NCI-H128 (cell line): ENCODE measurements around the gene RPGRIP1L.

Experiments
- DNase-seq: peaks from one replicate; lab custom pipeline; 2025; ENCODE audit not compliant: unreplicated experiment; lab: John Stamatoyannopoulos, UW

RPGRIP1L gene

DNA sequence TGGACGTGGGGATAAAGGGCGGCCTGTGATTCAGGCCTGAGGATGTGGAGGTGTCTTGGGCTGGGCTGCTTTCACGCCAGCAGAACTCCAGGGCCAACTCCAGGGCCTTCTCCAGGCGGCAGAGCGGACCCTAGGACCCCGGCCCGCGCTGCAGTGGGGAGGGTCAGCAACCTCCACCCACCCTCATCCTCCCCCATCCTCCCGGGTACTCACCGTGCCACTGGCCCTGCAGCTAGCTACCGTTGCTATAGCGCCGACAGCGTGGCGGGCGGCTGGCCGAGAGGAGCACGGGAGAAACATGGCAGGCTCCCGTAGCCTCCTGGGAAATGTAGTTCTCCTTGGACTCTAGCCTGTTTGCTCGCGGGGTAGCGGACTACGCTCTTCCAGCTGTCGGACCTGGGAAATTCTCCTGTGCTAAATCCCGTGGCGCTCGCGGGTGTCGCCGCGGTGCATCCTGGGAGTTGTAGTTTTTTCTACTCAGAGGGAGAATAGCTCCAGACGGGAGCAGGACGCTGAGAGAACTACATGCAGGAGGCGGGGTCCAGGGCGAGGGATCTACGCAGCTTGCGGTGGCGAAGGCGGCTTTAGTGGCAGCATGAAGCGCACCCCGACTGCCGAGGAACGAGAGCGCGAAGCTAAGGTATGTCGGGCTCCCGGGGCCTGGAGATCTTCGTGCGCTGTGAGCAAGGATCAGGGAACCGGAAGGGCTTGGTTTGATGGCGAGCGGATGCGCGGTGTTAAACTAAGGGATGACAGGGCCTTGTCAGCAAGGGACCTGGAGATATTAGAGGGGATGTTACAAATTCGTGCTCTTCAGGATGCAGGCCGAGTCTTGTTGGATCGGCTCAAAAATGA, at the start of gene RPGRIP1L, which contains the start of gene FTO:
TSS of gene RPGRIP1L (minus strand) at position 270 of the 855 bp plus-strand sequence. CDS start 3,136 bp downstream, outside the sequence.
TSS of gene FTO (plus strand) at position 567 of the 855 bp plus-strand sequence.
- DNase-seq: peak; percentile 95

DNA sequence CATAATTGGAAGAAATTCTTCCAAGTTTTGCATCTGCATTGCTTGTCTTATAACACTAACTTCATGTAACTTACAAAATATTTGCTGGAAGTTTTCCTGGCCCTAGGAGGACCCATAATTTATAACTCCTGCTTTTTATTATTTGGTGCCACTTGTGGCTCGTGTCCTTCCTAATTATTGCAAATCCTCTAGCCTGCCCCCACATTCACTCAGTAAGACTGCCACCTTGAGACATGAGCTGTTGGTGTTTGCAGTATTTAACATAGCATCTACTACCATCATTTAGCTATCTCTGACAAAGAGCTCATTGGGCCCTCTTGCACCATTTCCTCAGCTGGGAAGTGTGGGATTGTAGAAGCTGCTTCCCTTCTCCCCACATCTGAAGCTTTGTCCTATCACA, 49.8 kb upstream of the RPGRIP1L start:
- no peak for DNase-seq

DNA sequence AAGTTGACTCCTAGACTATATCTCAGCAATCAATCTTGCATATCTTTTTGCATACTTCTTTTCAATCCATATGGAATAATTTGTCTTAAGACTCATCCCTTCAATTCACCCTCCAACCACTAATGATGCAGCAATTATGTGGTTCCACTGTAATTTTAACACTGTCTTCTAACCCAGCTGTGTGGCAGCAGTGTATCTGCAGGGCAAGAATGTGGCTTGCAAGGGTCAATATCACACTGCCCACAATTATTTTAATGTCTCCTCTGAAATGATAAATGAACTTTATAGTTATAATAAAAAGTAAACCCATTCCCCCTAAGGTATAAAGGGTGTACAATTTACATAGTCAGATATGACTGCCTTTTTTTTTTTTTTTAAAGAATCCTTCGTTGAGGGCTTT, 48.9 kb upstream of the RPGRIP1L start:
- DNase-seq: no peak

DNA sequence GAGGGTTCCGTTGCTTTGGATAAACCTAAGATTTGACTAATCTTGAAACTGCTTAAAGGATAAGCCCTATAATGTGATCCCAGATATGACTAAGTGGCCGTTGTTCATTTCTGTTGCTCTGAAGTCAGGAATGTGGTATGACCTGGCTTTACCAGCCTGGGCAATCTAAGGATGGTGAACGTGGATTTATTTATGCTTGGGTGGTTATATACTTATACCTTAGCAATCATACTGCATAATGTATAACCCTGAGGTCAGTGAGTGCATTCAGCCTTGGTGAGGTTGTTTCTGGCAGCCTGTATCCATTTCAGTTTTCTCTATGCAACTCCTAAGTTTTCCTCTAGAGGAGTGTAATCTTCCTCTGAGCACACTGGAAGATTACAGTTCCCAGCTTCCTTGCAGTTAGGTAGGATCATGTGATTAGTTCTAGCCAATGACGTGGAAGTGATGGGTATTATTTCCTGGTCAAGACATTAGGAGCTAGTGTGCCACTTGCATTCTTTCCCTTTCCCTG, 42.2 kb upstream of the RPGRIP1L start:
- DNase-seq: no peak

DNA sequence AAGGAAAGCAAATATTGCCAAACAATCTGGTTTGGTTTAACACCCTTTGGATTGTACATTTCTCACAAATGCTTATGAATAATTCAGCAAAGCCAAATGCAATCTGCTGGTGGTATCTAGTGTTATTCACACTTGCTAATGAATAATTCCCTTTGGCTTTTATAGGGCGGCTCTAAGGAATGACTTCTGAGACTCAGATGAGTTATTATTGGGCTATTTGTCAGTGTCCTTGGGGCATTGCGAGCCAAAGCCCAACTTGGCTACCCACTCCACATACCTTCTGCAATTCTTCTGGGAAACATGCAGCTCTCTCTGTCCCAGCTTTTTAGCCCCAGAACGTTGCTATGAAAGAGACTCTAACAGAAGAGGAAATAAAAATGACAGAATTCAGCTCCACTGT, 41.4 kb upstream of the RPGRIP1L start:
- no peak for DNase-seq

DNA sequence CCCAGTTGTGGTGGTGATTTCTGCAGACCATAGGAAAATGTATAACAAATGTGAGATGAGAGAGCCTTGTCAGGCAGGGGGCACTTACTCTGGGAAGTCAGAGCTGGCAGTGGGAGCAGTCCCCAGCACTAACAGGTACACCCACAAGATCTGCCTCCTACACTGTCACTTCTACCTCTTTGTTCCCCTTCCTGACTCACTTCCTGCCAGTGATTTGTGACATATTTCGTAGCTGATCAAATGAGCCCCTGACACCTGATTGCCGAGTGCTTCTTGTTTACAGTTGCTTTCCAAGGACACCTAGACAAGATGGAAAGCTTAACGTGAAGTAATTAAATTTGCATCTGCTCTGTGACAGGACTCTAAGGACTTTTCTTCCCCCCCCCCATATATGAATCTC, 40.8 kb upstream of the RPGRIP1L start:
- DNase-seq: no peak

DNA sequence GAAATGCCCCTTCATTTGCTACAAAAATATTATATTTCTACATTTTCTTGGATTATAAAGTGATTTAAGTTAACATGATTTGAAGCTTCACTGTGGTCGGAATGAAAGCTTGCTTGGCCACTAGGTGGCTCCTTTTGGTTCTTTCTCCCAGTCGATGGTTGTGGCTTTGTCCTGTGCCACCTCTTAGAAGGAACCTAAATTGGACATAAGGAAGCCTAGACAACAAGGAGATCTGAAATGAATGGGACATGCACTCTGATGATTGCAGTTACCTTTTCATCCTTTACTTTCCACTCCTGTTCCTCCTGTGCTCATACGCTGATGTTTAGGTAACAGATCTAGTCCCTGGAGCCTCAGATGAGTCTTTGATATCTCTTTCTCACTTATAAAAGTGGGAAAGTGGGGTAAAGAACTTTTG, 39.5 kb upstream of the RPGRIP1L start:
- DNase-seq: no peak

DNA sequence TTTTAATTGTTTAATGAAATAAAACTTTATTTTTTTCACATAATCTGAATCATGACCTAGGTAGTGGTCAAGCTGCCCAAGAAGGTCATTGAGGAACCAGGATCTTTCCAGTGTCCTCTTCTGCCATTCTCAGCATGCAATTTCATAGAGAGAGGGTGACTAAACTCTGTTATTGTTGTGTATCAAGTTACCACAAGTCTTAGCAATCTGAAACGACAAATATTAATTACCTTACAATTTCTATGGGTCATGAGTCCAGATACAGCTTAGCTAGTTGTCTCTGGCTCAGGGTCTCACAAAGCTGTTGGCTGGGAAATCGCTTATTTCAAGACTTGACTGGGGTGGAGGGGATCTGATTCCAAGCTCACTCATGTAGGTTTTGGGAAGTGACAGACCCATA, 37.9 kb upstream of the RPGRIP1L start:
- DNase-seq: no peak

DNA sequence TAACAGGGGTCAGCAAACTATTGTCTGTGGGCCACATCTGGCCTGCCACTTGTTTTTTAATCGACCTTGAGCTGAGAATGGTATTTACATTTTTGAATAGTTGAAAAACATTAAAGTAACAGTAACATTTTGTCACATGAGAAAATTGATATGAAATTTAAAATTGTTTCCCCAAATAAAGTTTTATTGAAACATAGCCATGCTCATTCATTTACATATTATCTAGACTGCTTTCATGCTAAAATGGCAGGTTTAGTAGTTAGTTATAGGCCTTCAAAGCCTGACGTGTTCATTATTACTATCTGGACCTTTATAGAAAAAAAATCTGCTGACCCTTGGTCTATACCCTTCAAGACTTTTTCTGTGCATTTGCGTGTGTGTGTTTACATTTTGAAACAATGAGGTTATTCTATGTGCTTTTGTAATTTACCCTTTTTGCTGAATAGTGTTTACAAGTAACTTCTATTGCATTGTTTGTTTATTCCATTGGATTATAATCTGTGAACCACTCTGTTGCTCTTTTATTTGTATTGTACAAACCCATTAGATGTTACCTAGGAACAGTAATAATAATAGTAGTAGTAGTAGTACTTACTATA, 37.4 kb upstream of the RPGRIP1L start:
- DNase-seq: no peak

DNA sequence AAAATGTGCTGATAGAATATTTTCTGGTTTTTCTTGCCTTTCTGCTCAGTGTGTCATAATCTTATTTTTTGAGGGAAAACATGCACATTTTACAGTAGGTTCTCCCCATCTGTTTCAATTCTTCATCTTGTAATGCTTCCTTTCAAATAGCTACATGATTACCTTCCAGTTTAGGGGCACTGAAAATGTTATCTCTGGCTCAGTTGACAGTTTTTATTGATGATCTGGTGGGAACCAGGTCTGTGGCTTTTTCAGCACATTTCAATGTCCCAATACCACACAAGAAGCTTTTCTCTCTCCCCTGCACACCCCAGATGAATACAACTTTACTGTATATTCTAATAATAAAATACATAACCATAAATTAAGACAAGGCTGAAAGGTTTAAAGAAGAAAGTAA, 36.8 kb upstream of the RPGRIP1L start:
- no peak for DNase-seq

DNA sequence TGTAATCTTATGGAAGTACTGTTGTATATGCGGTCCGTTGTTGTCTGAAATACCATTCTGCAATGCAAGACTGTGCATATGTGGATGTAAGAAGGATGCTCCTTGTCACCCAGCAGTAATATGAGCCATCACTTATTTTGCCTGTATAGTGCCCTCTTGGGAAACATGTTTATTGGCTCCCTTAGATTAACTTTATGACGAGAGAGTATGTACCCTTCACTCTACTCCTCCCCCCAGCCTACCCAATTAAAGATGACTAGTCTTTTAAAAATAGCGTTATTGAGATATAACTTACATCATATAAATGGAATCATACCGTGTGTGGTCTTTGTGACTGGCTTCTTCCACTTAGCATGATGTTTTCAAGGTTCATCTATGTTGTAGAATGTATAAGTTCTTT, 33.9 kb upstream of the RPGRIP1L start:
- no peak for DNase-seq

DNA sequence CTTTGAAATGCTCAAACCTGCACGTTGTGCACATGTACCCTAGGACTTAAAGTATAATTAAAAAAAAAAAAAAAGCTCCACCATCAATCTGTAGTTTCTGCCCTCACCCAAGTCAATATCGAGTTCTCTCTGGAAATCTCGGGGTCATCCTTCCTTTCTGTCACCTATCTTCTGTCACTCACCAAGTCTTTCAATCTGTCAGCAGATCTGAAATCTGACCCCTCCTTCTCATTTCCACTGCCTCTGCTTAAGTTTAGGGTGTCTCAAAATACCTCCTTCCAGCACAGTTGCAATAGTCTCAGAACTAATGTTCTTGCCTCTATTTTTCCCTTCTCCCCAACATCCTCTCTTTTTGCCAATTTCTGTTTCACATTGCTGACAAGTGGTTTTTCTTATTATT, 32.6 kb upstream of the RPGRIP1L start:
- DNase-seq: no peak

DNA sequence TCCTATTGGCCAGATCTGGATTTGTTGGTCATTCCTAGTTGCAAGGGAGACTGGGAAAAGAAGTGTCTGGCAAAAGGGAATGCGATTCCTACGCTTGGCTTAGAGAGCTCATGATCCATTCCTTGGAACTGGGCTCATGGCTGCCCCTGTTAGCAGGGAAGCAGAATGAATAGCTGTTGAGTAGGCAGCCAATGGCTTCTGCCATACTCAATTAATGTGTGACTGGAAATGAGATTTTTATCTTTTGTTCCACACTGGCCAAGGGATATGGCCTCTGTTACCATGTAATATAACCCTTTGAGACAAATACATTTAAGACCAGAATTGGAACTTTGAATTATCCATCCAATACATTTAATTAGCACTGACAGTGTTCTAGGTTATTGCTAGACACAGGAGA, 31.2 kb upstream of the RPGRIP1L start:
- no peak for DNase-seq

DNA sequence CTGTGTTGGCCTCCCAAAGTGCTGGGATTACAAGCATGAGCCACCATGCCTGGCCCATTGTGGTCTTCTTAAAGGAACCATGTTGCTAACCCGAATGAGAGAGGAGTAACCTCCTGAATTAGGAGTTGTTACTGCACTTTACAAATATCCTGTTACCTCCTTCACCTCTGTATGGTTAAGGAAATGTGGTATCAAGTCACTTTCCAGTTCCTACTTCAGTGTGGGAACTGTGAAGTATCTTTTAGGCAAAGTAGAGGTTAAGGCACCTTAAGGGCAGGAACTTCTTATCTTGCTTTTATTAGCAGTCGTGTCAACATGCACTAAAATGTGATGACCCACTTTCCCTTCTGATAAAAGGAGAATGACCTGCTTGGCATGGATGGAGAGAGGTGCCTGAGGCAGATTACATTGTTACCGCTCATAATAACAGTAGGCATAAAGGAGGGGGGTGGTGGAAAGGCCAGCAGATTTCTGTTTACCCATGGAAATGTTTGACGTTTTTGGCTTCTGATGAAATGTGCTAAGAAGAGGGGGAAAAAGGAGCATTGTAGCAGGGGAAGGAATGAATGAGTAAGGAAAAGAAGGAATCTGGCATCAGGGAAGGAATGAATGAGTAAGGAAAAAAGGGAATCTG, 28.8 kb upstream of the RPGRIP1L start:
- DNase-seq: no peak

DNA sequence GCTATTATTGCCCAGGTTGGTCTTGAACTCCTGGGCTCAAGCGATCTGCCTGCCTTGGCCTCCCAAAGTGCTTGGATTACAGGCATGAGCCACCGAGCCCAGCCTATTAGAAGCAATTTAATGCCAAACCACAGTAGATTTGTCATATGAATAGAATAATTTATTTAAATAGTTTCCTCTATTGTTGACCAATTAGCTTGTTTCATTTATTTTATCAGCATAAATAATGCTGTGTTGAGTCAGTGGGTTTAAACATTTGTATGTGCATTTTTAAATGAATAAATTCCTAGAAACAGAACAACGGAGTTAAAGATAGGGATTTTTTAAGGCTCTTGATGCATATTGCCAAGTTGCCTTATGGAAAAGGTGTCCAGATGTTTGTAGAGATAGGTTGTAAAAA, 27.0 kb upstream of the RPGRIP1L start:
- DNase-seq: no peak

DNA sequence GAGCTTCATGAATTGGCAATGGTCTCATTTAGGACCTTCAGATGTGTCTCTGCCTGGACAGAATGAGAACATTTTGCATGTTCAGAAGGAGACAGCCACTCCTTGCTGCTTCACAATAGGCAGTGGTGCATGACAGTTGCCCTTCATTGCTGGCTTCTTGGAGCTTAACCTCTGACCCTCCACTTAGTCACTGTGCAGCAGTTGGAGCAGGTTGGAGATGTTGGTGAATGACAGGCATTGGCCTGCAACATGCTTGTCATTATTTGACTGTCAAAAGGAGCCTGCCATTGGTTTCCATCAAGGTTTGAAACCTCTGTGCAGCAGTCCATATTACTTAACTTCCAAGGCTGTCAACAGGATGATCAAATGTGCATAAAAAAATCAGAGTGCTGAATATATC, 23.0 kb upstream of the RPGRIP1L start:
- no peak for DNase-seq

DNA sequence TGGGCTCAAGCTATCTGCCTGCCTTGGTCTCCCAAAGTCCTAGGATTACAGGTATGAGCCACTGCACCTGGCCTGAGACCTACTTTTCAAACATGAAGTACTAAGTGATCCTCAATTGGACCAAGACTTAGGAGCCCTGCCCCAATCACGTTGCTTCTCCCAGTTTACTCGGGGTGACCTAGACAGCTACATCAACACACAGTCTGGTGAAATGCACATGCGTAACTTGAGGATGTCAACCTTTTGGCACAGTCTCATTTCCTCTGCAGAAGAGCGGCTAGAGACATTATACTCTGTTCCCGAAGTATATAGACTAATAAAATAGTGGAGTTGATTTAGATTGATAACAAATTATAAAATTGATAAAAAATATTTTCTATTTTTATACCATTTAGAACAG, 17.4 kb upstream of the RPGRIP1L start:
- DNase-seq: no peak

DNA sequence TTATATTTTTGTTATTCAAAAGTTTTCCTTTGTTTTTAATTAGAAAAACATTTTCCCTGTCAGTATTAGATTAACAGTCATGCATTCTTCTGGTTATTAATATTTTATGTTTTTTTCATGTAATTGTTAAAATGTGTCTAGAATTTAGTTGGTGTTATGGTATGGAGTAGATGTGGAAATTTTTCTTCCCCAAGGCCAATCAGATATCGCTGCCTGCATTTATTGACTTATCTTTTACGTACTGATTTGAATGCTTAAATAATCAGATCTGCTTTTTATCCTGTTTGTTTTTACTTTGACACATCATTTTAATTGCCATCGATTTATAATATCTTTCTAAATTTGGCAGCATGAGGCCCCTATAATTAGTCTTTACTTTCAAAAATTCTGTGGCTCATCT, 13.9 kb upstream of the RPGRIP1L start:
- no peak for DNase-seq

DNA sequence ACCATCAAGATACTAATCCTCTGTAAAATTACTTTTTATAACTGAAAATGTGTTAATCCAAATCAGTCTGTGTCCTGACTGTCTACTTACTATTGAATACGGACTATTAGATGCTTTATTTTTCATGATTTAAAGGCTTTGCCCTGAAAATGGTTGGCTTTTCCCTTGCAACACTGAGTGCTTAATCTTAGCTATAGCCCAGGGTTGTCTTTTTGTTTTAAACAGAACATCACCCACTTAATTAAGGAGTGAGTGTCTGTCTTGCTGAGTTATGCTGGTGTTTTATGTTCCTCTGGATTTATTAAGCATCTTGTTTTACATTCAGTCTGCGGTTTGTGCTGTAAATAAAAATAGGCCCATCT, 11.3 kb upstream of the RPGRIP1L start:
- no peak for DNase-seq

DNA sequence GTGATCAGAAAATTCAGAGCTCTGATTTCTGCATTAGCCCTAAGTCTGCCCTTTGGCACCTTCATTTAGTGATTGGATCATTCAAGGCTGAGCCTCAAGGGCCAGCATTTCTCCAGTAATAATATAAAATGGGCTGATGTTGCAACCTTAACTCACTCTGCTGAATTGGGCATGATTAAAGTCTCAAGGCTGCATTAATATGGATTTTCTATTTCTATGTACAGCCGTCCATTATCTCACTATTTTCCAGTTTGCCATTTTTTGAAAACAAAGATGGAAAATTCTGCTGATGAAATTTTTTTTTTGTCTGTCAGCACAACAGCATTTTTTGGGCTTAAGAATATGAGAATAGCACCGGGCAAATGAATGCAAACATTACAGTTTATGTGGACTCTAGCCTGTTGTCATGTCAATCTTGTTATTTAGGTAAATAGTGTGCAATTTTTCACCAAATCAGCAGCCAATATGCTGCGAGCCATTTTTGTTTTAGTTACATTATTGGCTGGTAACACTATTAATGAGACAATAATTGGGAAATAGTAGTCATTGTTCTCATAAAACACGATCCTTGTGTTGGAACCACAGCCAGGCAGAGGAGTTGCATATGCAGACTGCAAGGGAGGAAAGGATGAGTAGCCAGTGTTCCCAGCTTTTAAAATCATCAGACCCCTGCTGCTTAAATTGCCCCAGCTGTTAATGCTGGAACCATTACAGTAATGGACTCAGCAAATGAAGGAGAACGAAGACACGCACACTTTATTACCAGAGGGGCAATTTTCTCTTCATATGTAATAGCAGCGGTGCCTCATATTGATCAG, 10.8 kb upstream of the RPGRIP1L start:
- DNase-seq: peak; percentile 57
